IPS DF 6.9 (cell line): ENCODE data around the gene KAT7.

Source experiments
- DNase-seq: peaks from one replicate; pipeline ENCODE4 v3.0.0-alpha.2; 2013; ENCODE audit warnings: low read depth, low spot score
- H3K27ac ChIP-seq: one replicate; pipeline ENCODE4 v1.5.1; 2013; ENCODE audit warnings: low read length, control low read depth
- H3K27me3 ChIP-seq: 2 replicates; pipeline ENCODE4 v1.6.1; 2013; ENCODE audit warnings: mild to moderate bottlenecking, low read length; ENCODE audit not compliant: control insufficient read depth, insufficient read depth
- H3K36me3 ChIP-seq: 2 replicates; pipeline ENCODE4 v1.6.1; 2013; ENCODE audit warnings: low read length; ENCODE audit not compliant: control insufficient read depth, insufficient read depth
- H3K4me1 ChIP-seq: 2 replicates; pipeline ENCODE4 v1.6.1; 2013; ENCODE audit warnings: low read length; ENCODE audit not compliant: control insufficient read depth, insufficient read depth
- H3K4me3 ChIP-seq: 2 replicates; pipeline ENCODE4 v1.5.1; 2013; ENCODE audit warnings: mild to moderate bottlenecking, low read length
- H3K9me3 ChIP-seq: 2 replicates; pipeline ENCODE4 v1.6.1; 2013; ENCODE audit warnings: low read length, inconsistent platforms; ENCODE audit not compliant: control insufficient read depth, insufficient read depth
- WGBS: extraction: QIAGEN DNeasy Blood & Tissue Kit; methylation state at CpG from one replicate; pipeline ENCODE4 v1.1.7; 2013; ENCODE audit warnings: mixed read lengths, missing lambda C conversion rate; ENCODE audit not compliant: insufficient read length, insufficient coverage; 5-methylcytosine and 5-hydroxymethylcytosine counted together

Gene KAT7

DNA sequence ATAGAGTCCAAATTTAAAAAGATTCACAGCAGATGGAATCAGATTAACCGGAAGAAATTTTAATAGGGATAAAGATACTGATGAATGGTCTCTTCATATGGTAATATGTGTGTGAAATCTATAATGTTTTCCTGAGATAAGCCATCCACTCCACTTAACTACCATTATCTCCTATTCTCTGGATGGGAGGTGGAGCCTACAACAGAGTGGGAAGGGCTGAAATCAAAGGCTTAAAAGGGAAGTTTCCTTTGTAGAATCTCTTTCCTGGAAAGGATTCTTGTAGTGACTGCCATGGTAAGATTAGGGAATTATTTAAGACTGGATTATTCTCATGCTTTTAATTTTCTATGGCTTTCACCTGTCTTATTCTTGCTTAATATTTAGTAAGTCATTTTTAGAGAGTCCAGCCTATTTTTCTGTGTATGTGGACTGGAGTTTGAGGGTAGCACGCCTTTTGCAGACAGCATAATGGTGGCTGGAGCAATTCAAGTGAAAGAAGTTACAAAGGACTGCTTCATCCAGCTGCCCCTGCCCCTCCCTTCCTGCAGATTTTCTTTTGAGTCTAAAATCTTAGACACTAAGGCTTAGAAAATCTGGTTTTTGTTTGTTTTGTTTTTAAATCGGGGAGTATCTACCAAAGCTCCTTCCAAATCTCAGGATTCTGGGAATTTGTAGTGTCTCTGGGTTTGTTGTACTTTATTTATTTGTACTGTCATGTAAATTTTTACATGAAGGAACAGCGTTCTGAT lies 26.5 kb downstream of the KAT7 start:
- Histone ChIP-seq H3K9me3 (no peaks in the 10 kb centered on the region), H3K27ac (peak overlapping the region; percentile 88), H3K27me3 (no peaks in the 10 kb centered on the region), H3K36me3 (peaks cover 3% of the 10 kb centered on the region; the same call in 1 of the 2 replicates), H3K4me3 (no peak overlapping the region; the same call in 1 of the 2 replicates), H3K4me1 (peaks cover 4% of the 10 kb centered on the region)
- no CpG with 5 or more reads among the region's 4 CpGs for WGBS
- no peak for DNase-seq

DNA sequence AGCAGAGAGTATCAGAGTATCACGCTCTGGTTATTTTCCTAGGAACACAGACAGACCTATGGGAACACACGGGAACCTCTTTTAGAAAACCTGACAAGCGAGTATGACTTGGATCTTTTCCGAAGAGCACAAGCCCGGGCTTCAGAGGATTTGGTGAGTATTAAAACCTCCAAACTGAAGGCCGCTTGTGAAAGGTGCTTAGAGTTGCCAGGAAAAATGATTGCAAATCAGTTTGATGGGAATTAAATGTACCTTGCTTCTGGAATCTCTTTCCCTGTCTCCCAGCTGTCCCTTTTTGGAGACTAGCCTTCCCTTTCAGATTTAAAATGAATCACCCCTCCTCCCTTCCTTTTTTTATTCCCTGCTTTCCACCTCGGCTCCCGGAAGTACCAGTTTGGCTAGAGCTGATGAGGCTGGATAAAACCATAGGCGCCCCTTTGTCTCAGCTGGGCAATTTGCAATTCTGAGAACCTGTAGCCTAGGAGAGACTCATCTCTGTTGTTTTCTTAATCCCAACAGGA lies 27.3 kb downstream of the KAT7 start:
- Histone ChIP-seq H3K27ac (peak overlapping the region; percentile 88), H3K4me1 (peaks cover 4% of the 10 kb centered on the region), H3K27me3 (no peaks in the 10 kb centered on the region), H3K36me3 (peaks cover 3% of the 10 kb centered on the region; the same call in 1 of the 2 replicates), H3K4me3 (no peak overlapping the region; the same call in 1 of the 2 replicates), H3K9me3 (no peaks in the 10 kb centered on the region)
- no CpG with 5 or more reads among the region's 9 CpGs for WGBS
- peak; percentile 55 for DNase-seq

DNA sequence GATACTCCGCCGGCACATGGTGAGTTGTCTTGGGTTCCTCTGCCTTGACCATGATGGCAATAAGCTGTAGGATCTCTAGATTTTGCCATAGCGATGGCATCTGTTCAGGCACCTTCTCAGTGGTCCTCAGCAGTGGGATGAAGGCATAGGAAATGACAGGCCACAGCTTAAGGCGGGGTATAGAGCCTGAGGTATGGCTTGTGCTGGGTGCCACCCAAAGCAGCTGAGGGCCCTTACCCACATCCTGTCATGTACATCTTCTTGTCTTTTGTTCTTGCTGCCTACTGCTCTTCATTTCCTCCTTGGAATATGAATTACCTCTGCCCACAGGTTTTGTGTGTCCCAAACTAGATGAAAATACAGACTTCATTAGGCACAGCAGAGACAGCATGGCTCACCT lies 29.5 kb downstream of the KAT7 start:
- WGBS, result no CpG with 5 or more reads among the region's 4 CpGs
- H3K36me3 ChIP-seq, result peaks cover 10% of the 10 kb centered on the region; the same call in 1 of the 2 replicates
- no peak overlapping the region for H3K4me3 ChIP-seq
- no peak for DNase-seq
- no peaks in the 10 kb centered on the region for H3K27me3 ChIP-seq
- H3K9me3 ChIP-seq, result no peaks in the 10 kb centered on the region
- H3K27ac ChIP-seq, result no peak overlapping the region
- peaks cover 4% of the 10 kb centered on the region for H3K4me1 ChIP-seq

DNA sequence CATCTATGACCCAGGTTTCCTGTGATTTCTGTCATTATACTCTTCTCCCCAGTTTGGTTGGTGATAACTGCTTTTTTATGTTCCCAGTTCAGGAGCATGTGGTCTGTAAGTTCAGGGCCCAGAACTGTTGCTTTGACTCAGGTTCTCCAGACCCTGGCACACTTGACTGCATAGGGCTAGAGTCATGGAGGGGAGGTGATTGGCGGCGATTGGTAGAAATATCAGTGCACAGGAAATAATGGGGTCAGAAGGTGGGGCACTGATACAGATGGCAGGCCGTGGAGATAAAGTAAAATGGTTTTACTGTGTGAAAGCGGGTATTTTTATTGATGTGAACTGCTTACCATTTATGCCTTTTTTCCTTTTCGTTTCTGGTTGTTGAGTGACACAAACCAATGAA lies 30.7 kb downstream of the KAT7 start:
- H3K4me1 ChIP-seq, result peaks cover 4% of the 10 kb centered on the region
- H3K36me3 ChIP-seq, result peaks cover 19% of the 10 kb centered on the region; the same call in 1 of the 2 replicates
- H3K27ac ChIP-seq, result no peak overlapping the region
- H3K9me3 ChIP-seq, result no peaks in the 10 kb centered on the region
- DNase-seq, result no peak
- no CpG with 5 or more reads among the region's 5 CpGs for WGBS
- no peaks in the 10 kb centered on the region for H3K27me3 ChIP-seq
- H3K4me3 ChIP-seq, result no peak overlapping the region

DNA sequence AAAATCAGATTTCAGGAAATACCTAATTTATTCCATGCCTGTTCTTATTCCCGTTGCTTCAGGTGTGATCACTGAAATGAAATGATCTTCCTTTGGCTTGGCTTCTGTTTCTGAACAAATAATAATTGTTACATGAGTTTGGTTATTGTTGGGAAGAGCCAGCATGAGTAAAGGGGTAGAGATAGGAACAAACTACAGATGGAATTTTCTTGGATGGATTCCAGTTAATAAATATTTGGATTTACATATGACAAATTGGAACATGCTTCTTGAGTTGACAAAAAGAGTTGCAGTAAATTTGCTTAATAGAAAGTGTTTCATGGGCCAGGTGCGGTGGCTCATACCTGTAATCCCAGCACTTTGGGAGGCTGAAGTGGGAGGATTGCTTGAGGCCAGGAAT lies 31.2 kb downstream of the KAT7 start:
- no peaks in the 10 kb centered on the region for H3K9me3 ChIP-seq
- no CpG with 5 or more reads among the region's 2 CpGs for WGBS
- H3K27ac ChIP-seq, result no peak overlapping the region
- no peak overlapping the region for H3K4me3 ChIP-seq
- H3K36me3 ChIP-seq, result peaks cover 19% of the 10 kb centered on the region; the same call in 1 of the 2 replicates
- DNase-seq, result no peak
- peaks cover 4% of the 10 kb centered on the region for H3K4me1 ChIP-seq
- no peaks in the 10 kb centered on the region for H3K27me3 ChIP-seq

DNA sequence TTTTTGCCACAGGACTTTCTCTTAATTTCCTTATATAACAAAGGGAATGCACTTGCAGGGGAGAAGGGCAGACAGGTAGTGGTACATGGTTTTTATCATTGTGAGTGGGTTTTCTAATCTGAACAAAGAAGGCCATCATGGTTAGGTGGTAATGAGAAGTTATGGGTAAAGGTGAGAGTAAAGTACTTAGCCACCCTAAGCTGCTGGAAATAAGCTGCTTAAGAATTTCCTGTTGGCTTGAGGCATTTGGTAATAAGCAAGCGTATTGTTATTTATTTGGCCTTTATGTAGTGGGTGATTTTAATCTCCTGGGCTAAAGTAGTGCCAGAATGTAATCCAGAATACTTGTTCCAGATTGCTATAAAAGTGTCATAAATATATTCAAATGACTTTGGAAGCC lies 32.3 kb downstream of the KAT7 start:
- Histone ChIP-seq H3K4me3 (no peak overlapping the region), H3K4me1 (peaks cover 4% of the 10 kb centered on the region; the same call in 1 of the 2 replicates), H3K27ac (no peak overlapping the region), H3K36me3 (peaks cover 21% of the 10 kb centered on the region; the same call in 1 of the 2 replicates), H3K27me3 (no peaks in the 10 kb centered on the region), H3K9me3 (no peaks in the 10 kb centered on the region)
- DNase-seq, result no peak
- WGBS, result no CpG with 5 or more reads among the region's 1 CpG

DNA sequence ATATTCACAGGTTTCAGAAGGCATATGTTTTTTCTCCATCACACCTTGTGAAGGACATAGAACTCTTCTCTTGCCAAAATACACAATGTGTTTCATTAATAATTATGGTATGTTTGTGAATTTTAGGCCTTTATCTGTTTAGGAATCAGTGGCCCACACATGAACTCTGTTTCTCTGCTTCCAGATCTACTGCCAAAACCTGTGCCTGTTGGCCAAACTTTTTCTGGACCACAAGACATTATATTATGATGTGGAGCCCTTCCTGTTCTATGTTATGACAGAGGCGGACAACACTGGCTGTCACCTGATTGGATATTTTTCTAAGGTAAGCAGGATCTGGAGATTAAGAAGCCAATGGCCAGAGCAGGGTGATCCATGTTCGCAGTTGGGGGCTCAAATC lies 33.0 kb downstream of the KAT7 start:
- H3K27ac ChIP-seq, result no peak overlapping the region
- peaks cover 4% of the 10 kb centered on the region; the same call in 1 of the 2 replicates for H3K4me1 ChIP-seq
- peaks cover 25% of the 10 kb centered on the region; the same call in 1 of the 2 replicates for H3K36me3 ChIP-seq
- H3K9me3 ChIP-seq, result no peaks in the 10 kb centered on the region
- no peak for DNase-seq
- WGBS, result no CpG with 5 or more reads among the region's 2 CpGs
- H3K27me3 ChIP-seq, result no peaks in the 10 kb centered on the region
- no peak overlapping the region for H3K4me3 ChIP-seq

DNA sequence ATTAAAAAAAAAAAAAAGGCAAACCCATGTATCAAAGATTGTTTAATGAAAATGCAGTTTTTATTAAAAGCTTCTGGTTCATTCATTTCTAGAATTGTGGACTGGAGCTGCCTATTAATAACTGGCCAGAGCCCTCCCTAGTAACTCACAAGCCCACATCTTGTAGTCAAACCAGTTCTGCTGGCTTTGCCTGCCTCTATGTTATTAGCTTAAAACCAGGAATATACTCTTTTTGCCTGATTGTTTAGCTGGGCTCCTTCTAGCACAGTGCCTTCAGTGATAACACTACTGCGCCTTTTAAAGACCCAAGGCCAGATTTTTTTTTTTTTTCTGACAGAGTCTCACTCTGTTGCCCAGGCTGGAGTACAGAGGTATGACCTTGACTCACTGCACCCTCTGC lies 33.4 kb downstream of the KAT7 start:
- H3K36me3 ChIP-seq, result peaks cover 27% of the 10 kb centered on the region; the same call in 1 of the 2 replicates
- no peak overlapping the region for H3K4me3 ChIP-seq
- peaks cover 4% of the 10 kb centered on the region; the same call in 1 of the 2 replicates for H3K4me1 ChIP-seq
- no CpG with 5 or more reads among the region's 1 CpG for WGBS
- no peaks in the 10 kb centered on the region for H3K9me3 ChIP-seq
- DNase-seq, result no peak
- H3K27ac ChIP-seq, result no peak overlapping the region
- no peaks in the 10 kb centered on the region for H3K27me3 ChIP-seq

DNA sequence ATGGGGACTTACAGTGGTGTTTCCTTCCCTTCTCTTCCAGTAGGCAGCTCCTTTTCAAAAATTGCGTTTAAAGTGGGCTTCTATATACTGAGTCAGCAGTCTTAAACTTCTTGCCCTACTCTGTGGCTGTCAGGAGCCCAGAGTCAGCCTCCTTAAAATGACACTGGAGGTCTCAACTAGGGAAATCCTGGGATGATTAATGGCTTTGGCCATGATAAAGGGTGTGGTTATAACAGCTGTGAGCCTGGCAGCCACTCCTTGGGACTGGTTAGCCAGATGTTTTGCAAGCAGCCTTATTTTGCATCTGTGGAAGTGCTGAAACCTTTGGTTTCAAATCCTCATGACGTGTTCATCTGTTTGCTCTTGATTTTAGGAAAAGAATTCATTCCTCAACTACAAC lies 34.3 kb downstream of the KAT7 start:
- no CpG with 5 or more reads among the region's 2 CpGs for WGBS
- Histone ChIP-seq H3K27ac (no peak overlapping the region), H3K4me1 (peaks cover 2% of the 10 kb centered on the region; the same call in 1 of the 2 replicates), H3K36me3 (peaks cover 30% of the 10 kb centered on the region; the same call in 1 of the 2 replicates), H3K27me3 (no peaks in the 10 kb centered on the region), H3K4me3 (no peak overlapping the region), H3K9me3 (no peaks in the 10 kb centered on the region)
- DNase-seq, result no peak

DNA sequence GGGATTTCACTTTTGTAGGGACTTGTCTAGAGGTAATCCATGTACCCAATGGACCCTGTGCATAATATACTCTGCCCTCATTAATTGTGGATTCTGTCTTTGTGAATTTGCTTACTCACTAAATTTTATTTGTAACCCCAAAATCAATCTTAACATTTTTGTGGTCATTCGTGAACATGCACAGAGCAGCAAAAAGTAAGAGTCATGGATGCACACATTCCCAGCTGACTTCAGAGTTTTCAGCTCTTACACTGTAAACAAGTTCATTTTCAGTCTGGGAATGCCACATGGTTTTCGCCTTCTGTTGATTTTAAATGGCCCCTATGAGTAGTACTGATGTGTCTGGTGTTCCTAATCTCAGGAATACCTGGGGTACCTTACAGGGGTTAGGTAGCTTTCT lies 35.1 kb downstream of the KAT7 start:
- no peaks in the 10 kb centered on the region for H3K27me3 ChIP-seq
- peaks cover 27% of the 10 kb centered on the region; the same call in 1 of the 2 replicates for H3K36me3 ChIP-seq
- no peak overlapping the region for H3K27ac ChIP-seq
- H3K4me3 ChIP-seq, result no peak overlapping the region
- WGBS, result no CpG with 5 or more reads among the region's 2 CpGs
- no peaks in the 10 kb centered on the region for H3K9me3 ChIP-seq
- H3K4me1 ChIP-seq, result no peaks in the 10 kb centered on the region
- no peak for DNase-seq
